Stimulated activated CD8-positive, alpha-beta memory T cell treated with anti-CD3 and anti-CD28 coated beads, Interleukin-4, amount 100 ng/mL, for 4 hours (primary cell): ENCODE results near the gene ABCD3.
A peak's percentile ranks its signal among the peaks of the same experiment; 100 is the strongest.
"Not testable (repeated sequence)": the region's sequence is repeated elsewhere in the genome, so short reads cannot be mapped to it uniquely, and the experiment has no call there.

ENCODE experiments used
- DNase-seq, 2 donors: peaks; one replicate each; pipeline ENCODE4 v3.0.0-alpha.2; 2020; ENCODE audit warnings: low read depth in 2 of 2, low spot score in 1 of 2

Gene ABCD3

DNA sequence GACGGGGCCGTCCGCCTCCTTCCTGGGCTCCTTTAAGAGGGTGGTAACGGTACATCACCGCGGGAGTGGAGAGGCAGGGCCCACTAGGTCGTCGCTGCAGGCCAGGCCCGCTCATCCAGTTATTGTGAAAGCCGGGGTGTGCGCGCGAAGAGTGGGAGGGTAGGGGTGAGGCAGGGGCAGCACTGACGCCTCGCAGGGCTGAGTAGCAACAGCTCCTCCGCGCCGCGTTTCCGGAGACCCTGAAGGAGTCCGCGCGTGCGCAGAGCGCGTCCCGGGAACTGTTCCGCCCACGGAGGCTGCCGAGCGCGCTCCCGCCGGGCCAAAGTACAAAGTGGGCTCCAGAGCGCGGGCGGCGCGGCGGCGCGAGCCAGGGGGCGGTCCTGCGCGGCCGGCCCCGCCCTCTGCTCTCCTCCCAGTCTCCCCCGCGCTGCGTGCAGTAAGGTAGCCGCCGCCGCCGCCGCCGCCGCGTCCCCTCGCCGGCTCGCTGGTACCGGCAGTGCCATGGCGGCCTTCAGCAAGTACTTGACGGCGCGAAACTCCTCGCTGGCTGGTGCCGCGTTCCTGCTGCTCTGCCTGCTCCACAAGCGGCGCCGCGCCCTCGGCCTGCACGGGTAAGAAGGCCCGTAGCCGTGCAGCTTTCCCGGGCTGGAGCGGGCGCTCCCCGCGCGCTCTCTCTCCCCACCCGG is at the start of gene ABCD3:
Gene ABCD3 (plus strand): TSS at position 412 of the 686 bp plus-strand sequence. CDS start 90 bp downstream, at position 502.
- peak; percentile 91 to 96 for DNase-seq

DNA sequence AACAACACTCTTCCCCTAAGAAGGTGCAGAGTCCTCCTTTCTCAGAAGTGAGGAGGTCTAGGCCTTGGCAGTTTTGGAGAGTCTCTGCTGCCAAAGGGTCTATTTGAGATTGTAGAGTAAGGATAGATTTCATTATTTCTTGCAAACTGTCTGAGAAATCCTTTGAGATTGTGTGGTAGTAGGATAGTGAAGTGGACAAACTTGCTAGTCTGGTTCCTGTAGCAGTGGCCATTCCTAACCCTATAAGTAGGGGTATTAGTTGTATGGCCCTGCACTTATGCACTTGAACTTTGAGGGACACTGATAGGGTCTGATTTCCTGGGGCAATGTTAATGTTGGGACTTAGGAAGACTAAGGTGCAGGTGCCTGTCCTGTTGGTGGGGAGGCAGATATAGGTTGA is 45.4 kb upstream of the ABCD3 start:
- DNase-seq: not testable (repeated sequence)

GRCh38 chr1:94373311-94373710 is 44.9 kb upstream of the ABCD3 start:
- DNase-seq: not testable (repeated sequence)

DNA sequence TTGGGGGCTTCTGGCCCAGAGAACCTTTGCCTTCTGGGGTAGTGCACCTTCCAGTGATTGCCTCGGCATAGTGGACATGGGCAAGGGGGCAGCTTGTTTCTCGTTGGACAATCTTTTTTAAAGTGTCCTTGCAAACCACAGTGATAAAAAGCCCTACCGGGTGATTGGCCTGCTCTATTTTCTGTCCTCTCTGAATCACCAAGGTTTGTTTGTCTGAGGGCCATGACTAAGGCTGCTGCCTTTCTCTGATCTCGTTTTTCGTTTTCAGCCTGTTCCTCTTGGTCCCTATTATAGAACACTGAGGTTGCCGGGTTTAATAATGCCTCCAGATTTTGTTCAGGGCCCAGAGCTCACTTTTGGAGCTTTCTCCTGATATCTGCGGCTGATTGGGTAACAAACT is 42.5 kb upstream of the ABCD3 start:
- not testable (repeated sequence) for DNase-seq

DNA sequence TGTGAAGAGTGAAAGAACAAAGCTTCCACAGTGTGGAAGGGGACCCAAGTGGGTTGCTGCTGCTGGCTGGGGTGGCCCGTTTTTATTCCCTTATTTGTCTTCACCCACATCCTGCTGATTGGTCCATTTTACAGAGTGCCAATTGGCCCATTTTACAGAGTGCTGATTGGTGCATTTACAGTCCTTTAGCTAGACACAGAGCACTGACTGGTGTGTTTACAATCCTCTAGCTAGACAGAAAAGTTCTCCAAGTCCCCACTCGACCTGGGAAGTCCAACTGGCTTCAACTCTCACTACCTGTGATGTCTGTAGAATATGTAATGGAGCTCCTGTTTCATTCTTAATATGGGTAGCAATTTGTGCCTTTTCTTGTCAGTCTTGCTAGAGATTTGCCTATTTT is 39.7 kb upstream of the ABCD3 start:
- not testable (repeated sequence) for DNase-seq

- DNase-seq: no peak
Observed at GRCh38 chr1:94379615-94380014, 38.6 kb upstream of the ABCD3 start.

DNA sequence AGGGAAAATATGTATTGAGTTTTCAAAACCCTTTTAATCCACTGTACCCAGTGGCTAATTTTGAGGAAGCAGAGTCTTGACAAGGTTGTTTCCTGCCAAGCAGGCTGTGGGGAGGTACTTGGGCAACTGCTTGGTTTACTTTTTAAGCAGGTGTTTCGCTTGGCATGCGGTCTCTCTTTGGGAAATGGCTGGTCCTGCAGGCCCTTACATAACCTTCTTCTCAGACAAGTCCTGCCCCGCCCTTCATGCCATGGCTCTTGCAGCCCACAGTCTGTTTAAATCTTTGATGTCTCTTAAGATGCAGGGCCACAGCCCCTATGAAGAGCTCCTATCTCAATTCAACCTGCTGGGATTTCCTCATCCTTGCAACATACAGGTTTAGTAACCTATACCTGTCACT is 36.0 kb upstream of the ABCD3 start:
- no peak for DNase-seq

DNA sequence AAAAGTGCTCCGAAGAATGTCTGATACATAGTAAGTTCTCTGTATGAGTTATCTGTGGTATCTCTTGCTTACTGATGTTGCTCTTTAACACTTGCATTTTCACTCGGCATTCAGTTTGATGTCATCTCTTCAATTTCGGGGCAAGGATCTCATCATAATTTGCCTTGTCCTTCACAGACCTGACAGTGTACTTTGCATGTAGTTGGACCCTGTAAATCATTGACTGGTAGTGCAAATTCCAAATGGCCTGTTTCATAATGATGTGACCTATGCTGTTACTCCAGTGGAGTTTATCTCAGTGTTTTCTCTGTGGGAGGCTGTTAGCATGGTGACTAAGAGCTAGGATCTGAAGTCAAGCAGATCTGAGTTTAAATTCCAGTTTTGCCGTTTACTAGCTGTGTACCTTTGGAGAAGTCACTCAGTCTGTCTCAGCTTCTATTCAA is 34.2 kb upstream of the ABCD3 start:
- no peak for DNase-seq

GRCh38 chr1:94384485-94385265 is 33.5 kb upstream of the ABCD3 start:
- DNase-seq: no peak

GRCh38 chr1:94385308-94385929 is 32.8 kb upstream of the ABCD3 start:
- DNase-seq: no peak

DNA sequence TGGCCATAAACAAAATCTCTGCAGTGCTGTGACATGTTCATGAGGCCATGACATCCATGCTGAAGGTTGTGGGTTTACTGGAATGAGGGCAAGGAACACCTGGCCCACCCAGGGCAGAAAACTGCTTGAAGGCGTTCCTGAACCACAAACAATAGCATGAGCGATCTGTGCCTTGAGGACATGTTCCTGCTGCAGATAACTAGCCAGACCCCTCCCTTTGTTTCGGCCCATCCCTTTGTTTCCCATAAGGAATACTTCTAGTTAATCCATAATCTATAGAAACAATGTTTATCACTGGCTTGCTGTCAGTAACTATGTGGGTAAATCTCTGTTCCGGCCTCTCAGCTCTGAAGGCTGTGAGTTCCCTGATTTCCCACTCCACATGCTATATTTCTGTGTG is 28.9 kb upstream of the ABCD3 start:
- no peak for DNase-seq

- DNase-seq: no peak
Observed at GRCh38 chr1:94394247-94394646, 23.9 kb upstream of the ABCD3 start.

- no peak for DNase-seq
Observed at GRCh38 chr1:94395231-94395630, 23.0 kb upstream of the ABCD3 start.

DNA sequence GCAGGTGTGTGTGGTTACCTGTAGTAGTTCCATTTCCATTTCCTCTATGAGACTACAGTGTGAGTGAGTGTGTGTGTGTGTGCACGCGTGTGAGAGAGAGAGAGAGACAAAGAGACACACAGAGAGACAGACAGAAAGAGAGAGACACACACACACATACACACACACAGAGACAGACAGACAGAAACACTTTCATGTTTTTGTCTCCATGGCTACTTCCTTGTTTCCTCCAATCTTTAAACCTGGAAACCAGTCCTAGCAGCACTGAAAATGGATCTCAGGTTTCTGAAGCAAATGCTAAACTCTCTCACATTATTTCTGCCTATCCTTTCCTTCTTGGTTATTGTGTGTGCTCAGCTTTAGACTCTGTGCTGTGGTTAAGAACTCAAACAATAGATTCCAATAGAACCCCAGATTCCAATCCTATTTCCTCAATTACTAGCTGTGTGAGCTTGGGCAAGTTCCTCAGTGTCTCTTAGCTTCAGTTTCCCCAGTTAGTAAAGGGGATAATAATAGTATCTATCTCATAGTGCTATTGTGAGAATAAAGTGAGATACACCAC is 22.4 kb upstream of the ABCD3 start:
- DNase-seq: no peak

DNA sequence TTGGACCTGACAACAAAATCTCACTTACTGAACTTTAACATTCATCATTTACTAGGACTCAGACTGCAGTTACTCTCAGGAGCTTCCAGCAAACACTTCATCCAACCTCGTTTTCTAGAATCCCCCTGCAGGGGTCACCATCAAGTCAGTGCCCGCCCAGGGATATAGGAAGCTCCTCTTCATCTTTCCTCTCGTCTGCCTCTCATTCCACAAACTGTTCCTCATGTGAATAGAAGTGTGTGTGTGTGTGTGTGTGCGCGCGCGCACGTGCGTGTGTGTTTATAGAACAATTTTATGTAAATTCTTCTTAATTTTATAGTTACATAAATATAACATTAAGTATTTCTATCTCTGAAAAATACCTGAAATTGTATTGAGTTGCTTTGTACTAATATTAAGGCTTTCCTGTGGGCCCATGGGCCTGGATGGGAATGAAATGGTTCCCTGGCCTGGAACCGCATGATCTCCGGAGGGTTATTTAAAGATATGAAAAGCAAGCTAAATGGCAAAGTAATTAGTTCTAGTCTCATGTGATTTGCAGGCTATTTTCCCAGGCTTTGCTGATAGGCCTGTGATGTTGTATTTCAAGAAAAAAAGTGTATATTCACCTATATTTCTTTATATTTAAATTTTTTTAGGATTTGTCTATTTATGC is 21.7 kb upstream of the ABCD3 start:
- no peak for DNase-seq

GRCh38 chr1:94398356-94398755 is 19.8 kb upstream of the ABCD3 start:
- no peak for DNase-seq

DNA sequence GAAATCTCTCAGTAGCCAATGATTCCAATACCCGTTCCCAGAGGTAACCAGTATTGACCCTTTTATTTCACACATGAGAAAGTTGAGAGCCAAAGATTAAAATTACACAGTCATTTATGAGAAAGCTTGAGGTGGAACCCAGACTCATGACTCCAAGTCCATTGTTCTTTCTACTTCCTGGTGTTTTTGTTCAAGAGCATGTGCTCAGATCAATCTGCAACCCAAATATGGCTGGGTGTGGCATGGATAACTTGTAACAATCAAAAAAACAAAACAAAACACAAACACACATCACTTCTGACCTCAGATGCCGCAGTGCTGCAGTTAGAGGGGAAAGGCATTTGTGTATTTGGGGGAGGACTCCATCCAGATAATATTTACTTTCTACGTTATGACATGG is 18.7 kb upstream of the ABCD3 start:
- no peak for DNase-seq

GRCh38 chr1:94401206-94401605 is 17.0 kb upstream of the ABCD3 start:
- DNase-seq: no peak

DNA sequence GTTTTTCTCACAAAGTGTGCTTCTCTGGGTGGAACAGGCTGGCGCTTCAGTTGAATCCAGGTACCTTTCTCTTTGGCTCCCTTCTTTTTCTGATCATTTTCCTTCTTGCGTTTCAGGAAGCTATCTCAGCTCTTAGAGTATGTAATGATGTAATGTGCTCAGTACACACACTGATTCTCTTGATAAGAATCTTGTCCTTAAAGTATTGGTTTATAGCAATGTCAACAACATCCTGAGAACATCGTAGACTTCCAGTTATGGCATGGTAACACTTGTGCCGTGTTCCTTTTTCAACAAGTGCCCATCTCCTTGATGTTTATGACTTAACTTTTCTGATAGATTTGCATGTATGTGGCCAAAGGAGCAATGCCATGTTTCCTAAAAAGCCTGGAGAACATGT is 11.7 kb upstream of the ABCD3 start:
- no peak for DNase-seq

GRCh38 chr1:94408104-94408830 is 9.9 kb upstream of the ABCD3 start:
- no peak for DNase-seq

- no peak for DNase-seq
Observed at GRCh38 chr1:94411237-94411636, 7.0 kb upstream of the ABCD3 start.
